HG02678 (cell line): ENCODE data around the gene CCDC97.
"Not testable (repeated sequence)": the region's sequence is repeated elsewhere in the genome, so short reads cannot be mapped to it uniquely, and the experiment has no call there.

Source experiments
- ATAC-seq: cut with Tn5 transposase; IDR thresholded peaks from one replicate; pipeline ENCODE4 v1.9.1; 2021; ENCODE audit warnings: mild to moderate bottlenecking, moderate library complexity; ENCODE audit not compliant: unreplicated experiment

The CCDC97 gene

GRCh38 chr19:41357746-41358145 lies 47.8 kb downstream of the CCDC97 start:
- ATAC-seq: no peak

- no peak for ATAC-seq
Observed at GRCh38 chr19:41359741-41360140, 49.8 kb downstream of the CCDC97 start.

- no peak for ATAC-seq
Observed at GRCh38 chr19:41362143-41362847, 52.3 kb downstream of the CCDC97 start.

- ATAC-seq: no peak
Observed at GRCh38 chr19:41363371-41363752, 53.4 kb downstream of the CCDC97 start.

- ATAC-seq: peak; percentile 88
Observed at GRCh38 chr19:41363753-41364523, 54.0 kb downstream of the CCDC97 start, which contains the start of gene B9D2. Gene B9D2 (minus strand): TSS chr19:41364149. CDS start chr19:41363519, 630 bp downstream.

- no peak for ATAC-seq
Observed at GRCh38 chr19:41364524-41365391, 54.8 kb downstream of the CCDC97 start.

GRCh38 chr19:41366089-41366488 lies 56.1 kb downstream of the CCDC97 start:
- no peak for ATAC-seq

GRCh38 chr19:41367848-41368301 lies 57.9 kb downstream of the CCDC97 start:
- ATAC-seq: peak; percentile 26

GRCh38 chr19:41369769-41370168 lies 59.8 kb downstream of the CCDC97 start:
- ATAC-seq: no peak

- ATAC-seq: not testable (repeated sequence)
Observed at GRCh38 chr19:41371119-41371518, 61.1 kb downstream of the CCDC97 start.

GRCh38 chr19:41371541-41371940 lies 61.6 kb downstream of the CCDC97 start:
- ATAC-seq: no peak

- no peak for ATAC-seq
Observed at GRCh38 chr19:41372501-41372900, 62.5 kb downstream of the CCDC97 start.

- no peak for ATAC-seq
Observed at GRCh38 chr19:41373993-41374392, 64.0 kb downstream of the CCDC97 start.
